PC-9 (cell line): ENCODE data around the gene TCTN3.
"Not testable (repeated sequence)": the region's sequence is repeated elsewhere in the genome, so short reads cannot be mapped to it uniquely, and the experiment has no call there.

Source experiments
- CTCF ChIP-seq: fragments of 200-600 bp; sonication (generic); conservative IDR thresholded peaks from 2 replicates; pipeline ENCODE4 v1.6.1; 2017; ENCODE audit warnings: mixed run types, antibody characterized with exemption, mild to moderate bottlenecking, moderate library complexity
- EZH2 ChIP-seq: fragments of 200-600 bp; sonication (generic); IDR thresholded peaks from 2 replicates; pipeline ENCODE4 v1.8.0; 2017; ENCODE audit warnings: antibody characterized with exemption, low read depth

- TF ChIP-seq CTCF, EZH2: not testable (repeated sequence)
Observed at GRCh38 chr10:95732907-95733306, 39.2 kb upstream of the TCTN3 start.
